Embryonic facial prominence (tissue), 1 donor: ENCODE data around the gene C4orf17.
"Not testable (repeated sequence)": the region's sequence is repeated elsewhere in the genome, so short reads cannot be mapped to it uniquely, and the experiment has no call there.

Source experiments
- DNase-seq: peaks from one replicate; pipeline ENCODE4 v3.0.0-alpha.2; 2016; ENCODE audit errors: extremely low spot score

C4orf17 gene

GRCh38 chr4:99510721-99511120, at the start of gene C4orf17:
TSS of gene C4orf17 (plus strand) at chr4:99511021. CDS start at chr4:99513082, 2,061 bp downstream.
- no peak for DNase-seq

DNA sequence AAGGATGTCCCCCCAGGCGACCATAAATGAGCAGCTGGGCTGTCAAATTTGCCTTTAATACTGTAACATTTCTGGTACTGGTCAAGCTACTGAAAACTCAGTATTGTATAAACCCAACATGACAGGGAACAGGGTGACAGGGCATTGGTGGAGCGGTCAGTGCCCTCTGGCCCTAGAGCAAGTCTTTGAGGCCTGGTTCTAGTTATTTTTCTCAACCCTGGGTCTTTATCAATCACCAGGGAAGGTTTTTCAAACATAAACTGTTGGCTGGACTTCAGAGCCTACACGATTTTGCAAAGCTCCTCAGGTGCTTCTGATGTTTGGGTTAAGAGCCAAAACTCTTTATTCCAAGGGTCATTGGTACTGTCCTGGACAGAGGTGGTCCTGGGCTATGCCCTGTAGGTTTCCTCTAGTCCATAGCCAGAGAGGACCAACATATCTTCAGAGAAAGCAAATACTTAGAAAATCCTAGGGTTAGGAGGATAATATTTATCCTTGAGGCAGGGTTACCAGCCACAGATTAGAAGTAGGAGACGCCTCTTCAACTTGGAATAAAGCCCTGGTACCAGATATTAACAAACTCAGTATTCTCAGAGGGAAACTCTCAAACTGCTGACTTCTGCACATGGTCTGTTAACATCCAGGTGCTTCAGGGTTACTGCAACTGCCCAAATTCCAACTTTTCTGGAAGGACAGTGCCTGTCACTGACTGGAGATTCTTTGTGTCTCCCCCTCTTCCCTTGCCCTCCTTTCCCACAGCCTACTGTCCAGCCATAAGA, 49.0 kb upstream of the C4orf17 start:
- DNase-seq = no peak

DNA sequence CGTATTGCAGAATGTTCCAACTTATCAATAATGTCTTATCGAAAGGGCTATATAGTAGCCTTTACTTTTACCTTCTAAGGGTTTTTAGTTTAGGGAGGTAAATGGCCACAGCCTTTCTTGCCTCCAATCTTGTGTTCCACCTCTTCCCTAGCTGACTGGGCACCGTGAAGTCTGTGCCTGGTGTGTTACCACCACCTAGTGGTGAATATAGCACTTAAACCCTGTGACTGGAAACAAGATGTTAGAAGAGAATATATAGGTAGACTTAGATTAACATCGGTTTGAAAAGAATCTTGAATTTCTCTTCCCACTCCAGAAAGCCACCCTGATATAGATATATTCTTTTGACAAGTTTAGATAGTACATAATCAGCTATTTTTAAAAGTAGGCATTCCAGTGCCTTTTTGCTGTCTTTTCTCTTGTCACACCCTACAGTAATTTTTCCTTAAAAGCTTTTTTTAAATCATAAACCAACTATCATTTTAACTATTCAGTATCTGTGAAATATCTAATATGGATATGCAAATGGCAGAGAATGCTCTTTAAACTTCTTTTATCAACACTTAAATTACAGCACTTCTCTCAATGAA, 47.9 kb upstream of the C4orf17 start:
- DNase-seq = peak; percentile 59

- DNase-seq = no peak
Observed at GRCh38 chr4:99463566-99463965, 47.3 kb upstream of the C4orf17 start.

GRCh38 chr4:99467887-99468286, 42.9 kb upstream of the C4orf17 start:
- no peak for DNase-seq

GRCh38 chr4:99468889-99469288, 41.9 kb upstream of the C4orf17 start:
- no peak for DNase-seq

DNA sequence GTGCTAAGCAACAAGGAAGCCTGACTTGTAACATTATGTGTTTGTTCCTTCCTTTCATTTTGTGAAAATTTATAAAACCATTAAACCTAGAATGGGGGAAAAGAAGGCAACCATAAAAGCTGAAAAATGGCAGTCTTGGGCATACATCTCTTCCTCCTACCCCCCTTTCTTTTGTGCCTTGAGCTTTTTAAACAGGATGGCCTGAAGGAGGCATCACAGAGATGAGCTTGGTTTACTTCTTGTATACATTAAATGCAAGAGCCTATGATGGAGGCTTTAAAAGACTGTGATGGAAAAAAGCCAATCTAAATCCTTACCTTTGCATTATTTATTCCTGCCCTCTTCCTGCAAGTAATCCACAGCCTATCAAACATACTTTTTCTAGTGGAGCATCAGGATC, 39.5 kb upstream of the C4orf17 start:
- no peak for DNase-seq

DNA sequence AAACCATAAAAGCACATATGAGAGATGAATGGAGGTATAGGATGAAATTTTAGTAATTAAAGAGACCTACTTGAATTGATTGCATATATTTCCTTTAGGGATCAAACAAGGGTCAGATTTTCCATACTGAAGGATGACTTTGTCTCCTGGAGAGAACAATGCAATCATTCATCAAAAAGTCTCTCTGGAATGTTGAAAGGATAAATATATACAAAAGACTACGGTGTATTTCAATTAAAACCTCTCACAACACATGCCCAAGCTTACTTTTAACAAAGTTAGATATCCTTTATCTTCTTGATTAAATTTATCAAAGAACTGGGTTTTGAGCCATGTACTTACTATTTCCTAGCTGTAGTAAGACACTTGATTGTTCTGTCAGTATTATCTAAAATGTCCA, 38.9 kb upstream of the C4orf17 start:
- DNase-seq = no peak

GRCh38 chr4:99473131-99473530, 37.7 kb upstream of the C4orf17 start:
- no peak for DNase-seq

DNA sequence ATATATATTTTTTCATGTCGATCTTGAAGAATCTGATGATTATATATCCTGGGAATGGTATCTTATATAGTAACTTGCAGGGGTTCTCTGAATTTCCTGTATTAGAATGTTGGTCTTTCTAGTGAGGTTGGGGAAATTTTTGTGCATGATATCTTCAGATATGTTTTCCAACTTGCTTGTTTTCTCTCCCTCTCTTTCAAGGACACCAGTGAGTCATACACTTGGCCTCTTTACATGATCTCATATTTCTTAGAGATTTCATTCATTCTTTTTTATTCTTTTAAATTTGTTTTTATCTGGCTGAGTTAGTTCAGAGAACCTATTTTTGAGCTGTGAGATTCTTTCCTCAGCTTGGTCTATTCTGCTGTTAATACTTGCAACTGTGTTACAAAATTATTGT, 27.2 kb upstream of the C4orf17 start:
- no peak for DNase-seq

- DNase-seq = no peak
Observed at GRCh38 chr4:99485212-99485611, 25.6 kb upstream of the C4orf17 start.

GRCh38 chr4:99486648-99487047, 24.2 kb upstream of the C4orf17 start:
- not testable (repeated sequence) for DNase-seq

DNA sequence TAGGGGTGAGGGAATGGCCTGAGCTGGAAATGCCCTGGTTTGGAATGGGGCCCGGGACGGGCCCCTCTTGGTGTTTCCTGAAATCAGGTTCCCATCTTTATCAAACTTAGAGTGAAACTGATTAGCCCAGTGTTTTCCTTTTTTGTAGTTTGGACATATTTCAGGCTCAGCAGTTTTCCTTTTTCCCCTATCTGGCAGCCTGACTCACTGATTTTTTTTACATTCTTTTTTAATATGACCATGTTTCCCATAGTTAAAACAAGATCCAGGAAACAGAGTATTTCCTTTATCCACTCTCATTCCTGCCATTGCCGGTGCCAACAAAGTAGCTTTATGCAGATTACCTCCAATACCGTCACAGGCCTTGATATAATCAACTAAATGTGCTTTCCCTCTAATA, 20.5 kb upstream of the C4orf17 start:
- no peak for DNase-seq

GRCh38 chr4:99504804-99505502, 5.9 kb upstream of the C4orf17 start:
- DNase-seq = no peak

GRCh38 chr4:99506781-99507180, 4.0 kb upstream of the C4orf17 start:
- DNase-seq = no peak

GRCh38 chr4:99507349-99507748, 3.5 kb upstream of the C4orf17 start:
- no peak for DNase-seq

DNA sequence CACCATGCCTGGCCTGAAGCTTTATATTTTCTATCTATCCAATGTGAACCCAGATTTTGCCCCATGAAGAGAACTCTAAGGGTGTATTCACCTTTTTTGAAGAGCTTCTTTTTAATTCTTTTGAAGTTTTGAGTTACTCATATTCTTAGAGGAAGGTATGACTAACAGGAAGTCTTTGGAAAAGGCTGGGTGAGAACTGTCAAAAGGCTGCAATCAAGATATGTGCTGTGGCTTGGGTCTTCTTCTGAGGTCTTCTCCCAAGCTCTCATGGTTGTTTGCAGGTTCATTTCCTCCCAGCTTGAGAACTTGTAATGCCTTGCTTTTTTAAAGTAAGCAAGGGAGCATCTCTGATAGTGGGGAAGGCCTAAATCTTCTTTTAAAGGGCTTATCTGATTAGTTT, 3.1 kb upstream of the C4orf17 start:
- DNase-seq = no peak

- DNase-seq = no peak
Observed at GRCh38 chr4:99518601-99519295, 7.9 kb downstream of the C4orf17 start.

- DNase-seq = no peak
Observed at GRCh38 chr4:99529228-99529627, 18.4 kb downstream of the C4orf17 start.

DNA sequence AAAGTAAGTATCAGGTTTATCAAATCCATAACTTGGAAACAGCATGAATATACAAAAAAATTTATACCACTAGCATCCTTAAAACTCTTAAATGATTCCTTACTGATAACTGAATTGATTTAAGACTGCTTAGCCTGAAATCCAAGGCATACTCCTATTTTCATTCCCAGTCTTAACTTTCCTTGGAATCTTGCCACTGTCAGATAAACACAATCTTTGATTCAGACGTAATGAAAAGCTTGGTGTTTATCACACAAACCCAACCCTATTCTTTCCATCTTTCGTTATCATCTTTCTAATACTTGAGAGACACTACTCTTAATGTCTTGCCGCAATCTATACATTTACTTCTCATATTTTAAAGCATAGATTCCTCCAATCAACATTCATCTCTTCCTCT, 19.1 kb downstream of the C4orf17 start:
- no peak for DNase-seq

DNA sequence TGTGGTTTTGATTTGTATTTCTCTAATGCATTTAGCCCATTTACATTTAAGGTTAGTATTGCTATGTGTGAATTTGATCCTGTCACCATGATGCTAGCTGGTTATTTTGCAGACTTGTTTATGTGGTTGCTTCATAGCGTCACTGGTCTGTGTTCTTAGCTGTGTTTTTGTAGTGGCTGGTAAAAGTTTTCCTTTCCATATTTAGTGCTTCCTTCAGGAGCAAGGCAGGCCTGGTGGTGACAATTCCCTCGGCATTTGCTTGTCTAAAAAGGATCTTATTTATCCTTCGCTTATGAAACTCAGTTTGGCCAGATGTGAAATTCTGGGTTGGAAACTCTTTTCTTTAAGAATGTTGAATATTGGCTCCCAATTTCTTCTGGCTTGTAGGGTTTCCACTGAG, 23.9 kb downstream of the C4orf17 start:
- not testable (repeated sequence) for DNase-seq

GRCh38 chr4:99536271-99536670, 25.4 kb downstream of the C4orf17 start:
- no peak for DNase-seq
